GM21528 (cell line): ENCODE data around the gene RUNX1.
A peak's percentile ranks its signal among the peaks of the same experiment; 100 is the strongest.

Experiments used
- ATAC-seq: cut with Tn5 transposase; IDR thresholded peaks from one replicate; pipeline ENCODE4 v1.9.1; 2021; ENCODE audit warnings: mild to moderate bottlenecking, moderate library complexity; ENCODE audit not compliant: unreplicated experiment, low FRiP score

The RUNX1 gene

GRCh38 chr21:34909492-34910292 is 139.4 kb downstream of the RUNX1 start:
- ATAC-seq: no peak

GRCh38 chr21:34908419-34909055 is 140.6 kb downstream of the RUNX1 start:
- ATAC-seq: no peak

- ATAC-seq: no peak
Observed at GRCh38 chr21:34907461-34908418, 141.4 kb downstream of the RUNX1 start.

DNA sequence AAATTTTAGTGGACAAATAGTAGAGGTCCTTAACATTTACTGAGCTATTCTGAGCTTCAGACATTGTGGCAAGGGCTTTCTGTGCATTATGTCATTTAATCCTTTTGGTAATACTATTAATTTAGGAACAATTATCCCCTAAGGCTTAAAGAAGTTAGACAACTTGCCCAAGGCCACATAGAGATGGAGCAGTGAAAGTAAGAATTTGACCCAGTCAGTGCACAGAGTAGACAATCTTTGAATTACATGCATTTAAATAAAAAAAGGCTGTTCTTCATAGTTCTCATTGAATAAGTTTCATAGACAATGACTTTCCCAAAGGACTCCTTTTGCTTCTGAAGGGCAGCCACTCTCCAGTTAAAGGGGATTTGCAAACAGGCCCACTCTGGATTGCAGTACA is 142.7 kb downstream of the RUNX1 start:
- ATAC-seq: no peak

- no peak for ATAC-seq
Observed at GRCh38 chr21:34905218-34905537, 143.9 kb downstream of the RUNX1 start.

- ATAC-seq: no peak
Observed at GRCh38 chr21:34904526-34905217, 144.4 kb downstream of the RUNX1 start.

DNA sequence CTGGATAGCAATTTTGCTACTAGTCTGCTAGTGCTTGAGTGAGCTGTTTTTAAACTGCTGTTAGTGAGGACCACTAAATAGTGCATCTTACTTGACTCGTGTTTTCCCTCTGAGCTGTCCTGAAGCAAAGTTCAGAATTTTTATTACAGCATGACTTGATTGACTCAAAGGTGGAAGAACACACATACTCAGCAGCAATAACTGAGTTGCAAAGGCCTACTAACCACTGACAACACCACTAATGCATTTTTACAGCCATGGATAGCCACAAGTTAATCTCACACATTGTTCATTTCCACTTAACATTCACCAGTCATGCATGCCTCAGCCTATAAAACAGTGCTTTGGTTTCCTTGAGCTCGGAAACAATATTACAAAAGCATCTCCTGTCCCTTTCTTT is 148.7 kb downstream of the RUNX1 start:
- no peak for ATAC-seq

DNA sequence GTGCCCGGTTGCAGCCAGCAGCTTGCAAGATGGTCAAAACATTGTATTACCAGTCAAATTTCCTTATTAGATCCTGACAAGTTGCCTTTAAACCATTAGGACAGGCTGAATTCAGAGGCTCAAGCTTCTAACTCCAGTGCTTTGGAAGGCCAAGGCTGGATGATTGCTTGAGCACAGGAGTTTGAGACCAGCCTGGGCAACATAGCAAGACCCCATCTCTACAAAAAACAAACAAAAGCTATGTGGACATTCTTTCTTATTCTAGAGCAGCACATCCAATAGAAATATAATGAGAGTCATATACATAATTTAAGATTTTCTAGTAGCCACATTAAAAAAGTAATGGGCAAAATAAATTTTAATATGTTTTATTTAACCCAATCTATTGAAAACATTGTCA is 149.3 kb downstream of the RUNX1 start:
- ATAC-seq: no peak

GRCh38 chr21:34899302-34899701 is 149.8 kb downstream of the RUNX1 start:
- ATAC-seq: no peak

DNA sequence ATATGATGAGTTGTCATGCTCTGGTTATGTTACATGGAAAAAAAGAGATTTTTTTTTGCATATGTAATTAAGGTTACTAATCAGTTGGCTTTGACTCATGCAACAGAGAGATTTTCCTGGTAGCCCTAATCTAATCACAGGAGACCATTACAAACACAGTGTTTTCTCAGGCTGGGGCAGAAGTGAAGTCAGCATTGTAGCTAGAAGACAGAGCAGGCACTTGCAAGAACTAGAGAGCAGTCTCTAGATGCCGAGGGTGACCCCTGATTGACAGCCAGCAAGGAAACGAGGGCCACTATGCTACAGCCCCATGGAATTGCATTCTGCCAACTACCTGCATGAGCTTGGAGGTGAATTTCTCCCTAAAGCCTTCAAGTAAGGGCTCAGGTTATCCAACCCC is 151.3 kb downstream of the RUNX1 start:
- ATAC-seq: no peak

DNA sequence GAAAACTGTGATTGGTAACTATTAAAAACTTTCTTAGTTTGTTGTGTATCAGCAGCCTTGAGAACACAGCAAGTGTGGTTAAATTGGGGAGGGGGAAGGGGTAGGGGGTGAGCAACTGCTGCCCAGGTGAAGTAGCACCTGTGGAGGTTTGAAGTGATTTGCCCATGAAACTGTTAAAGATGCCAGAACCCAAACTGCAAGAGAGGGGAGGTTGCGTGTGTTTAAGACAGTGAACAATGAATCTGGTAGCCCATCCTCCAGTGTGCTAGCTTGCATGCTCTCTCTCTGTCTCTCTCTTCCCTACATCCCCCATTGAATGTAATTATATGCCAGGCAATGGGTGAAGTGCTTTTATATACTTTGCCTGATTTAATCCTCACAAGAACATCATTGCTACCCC is 154.7 kb downstream of the RUNX1 start:
- no peak for ATAC-seq

GRCh38 chr21:34892209-34892608 is 156.9 kb downstream of the RUNX1 start:
- ATAC-seq: no peak

- ATAC-seq: no peak
Observed at GRCh38 chr21:34891613-34891943, 157.5 kb downstream of the RUNX1 start.

DNA sequence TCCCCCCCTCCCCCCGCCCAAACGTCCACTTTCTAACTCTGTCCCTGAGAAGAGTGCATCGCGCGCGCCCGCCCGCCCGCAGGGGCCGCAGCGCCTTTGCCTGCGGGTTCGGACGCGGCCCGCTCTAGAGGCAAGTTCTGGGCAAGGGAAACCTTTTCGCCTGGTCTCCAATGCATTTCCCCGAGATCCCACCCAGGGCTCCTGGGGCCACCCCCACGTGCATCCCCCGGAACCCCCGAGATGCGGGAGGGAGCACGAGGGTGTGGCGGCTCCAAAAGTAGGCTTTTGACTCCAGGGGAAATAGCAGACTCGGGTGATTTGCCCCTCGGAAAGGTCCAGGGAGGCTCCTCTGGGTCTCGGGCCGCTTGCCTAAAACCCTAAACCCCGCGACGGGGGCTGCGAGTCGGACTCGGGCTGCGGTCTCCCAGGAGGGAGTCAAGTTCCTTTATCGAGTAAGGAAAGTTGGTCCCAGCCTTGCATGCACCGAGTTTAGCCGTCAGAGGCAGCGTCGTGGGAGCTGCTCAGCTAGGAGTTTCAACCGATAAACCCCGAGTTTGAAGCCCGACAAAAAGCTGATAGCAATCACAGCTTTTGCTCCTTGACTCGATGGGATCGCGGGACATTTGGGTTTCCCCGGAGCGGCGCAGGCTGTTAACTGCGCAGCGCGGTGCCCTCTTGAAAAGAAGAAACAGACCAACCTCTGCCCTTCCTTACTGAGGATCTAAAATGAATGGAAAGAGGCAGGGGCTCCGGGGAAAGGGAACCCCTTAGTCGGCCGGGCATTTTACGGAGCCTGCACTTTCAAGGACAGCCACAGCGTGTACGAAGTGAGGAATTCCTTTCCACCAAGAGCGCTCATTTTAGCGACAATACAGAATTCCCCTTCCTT is 158.1 kb downstream of the RUNX1 start:
- no peak for ATAC-seq

DNA sequence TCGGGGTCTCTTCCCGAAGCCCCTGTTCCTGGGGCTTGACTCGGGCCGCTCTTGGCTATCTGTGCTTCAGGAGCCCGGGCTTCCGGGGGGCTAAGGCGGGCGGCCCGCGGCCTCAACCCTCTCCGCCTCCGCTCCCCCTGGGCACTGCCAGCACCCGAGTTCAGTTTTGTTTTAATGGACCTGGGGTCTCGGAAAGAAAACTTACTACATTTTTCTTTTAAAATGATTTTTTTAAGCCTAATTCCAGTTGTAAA is 158.7 kb downstream of the RUNX1 start:
- ATAC-seq: no peak

DNA sequence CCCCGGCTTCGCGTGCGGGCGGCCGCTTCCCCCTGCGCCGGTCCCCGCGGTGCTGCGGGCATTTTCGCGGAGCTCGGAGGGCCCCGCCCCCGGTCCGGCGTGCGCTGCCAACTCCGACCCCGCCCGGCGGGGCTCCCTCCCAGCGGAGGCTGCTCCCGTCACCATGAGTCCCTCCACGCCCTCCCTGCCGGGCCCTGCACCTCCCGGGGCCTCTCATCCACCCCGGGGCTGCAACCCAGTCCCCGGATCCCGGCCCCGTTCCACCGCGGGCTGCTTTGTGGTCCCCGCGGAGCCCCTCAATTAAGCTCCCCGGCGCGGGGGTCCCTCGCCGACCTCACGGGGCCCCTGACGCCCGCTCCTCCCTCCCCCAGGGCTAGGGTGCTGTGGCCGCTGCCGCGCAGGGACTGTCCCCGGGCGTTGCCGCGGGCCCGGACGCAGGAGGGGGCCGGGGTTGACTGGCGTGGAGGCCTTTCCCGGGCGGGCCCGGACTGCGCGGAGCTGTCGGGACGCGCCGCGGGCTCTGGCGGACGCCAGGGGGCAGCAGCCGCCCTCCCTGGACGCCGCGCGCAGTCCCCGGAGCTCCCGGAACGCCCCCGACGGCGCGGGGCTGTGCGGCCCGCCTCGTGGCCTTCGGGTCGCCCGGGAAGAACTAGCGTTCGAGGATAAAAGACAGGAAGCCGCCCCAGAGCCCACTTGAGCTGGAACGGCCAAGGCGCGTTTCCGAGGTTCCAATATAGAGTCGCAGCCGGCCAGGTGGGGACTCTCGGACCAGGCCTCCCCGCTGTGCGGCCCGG is 159.2 kb downstream of the RUNX1 start:
- peak; percentile 43 for ATAC-seq

DNA sequence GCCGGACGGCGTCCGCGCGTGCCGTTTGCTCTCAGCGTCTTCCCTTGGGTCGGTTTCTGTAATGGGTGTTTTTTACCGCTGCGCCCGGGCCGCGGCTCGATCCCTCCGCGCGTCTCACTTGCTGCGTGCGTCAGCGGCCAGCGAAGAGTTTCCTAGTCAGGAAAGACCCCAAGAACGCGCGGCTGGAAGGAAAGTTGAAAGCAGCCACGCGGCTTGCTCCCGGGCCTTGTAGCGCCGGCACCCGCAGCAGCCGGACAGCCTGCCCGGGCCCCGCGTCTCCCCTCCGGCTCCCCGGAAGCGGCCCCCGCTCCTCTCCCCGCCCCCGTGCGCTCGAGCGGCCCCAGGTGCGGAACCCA is 159.8 kb downstream of the RUNX1 start:
- no peak for ATAC-seq

- ATAC-seq: peak; percentile 56
Observed at GRCh38 chr21:34888569-34889319, 160.4 kb downstream of the RUNX1 start.
